Measurements from ENCODE around the gene NPC2.

DNA sequence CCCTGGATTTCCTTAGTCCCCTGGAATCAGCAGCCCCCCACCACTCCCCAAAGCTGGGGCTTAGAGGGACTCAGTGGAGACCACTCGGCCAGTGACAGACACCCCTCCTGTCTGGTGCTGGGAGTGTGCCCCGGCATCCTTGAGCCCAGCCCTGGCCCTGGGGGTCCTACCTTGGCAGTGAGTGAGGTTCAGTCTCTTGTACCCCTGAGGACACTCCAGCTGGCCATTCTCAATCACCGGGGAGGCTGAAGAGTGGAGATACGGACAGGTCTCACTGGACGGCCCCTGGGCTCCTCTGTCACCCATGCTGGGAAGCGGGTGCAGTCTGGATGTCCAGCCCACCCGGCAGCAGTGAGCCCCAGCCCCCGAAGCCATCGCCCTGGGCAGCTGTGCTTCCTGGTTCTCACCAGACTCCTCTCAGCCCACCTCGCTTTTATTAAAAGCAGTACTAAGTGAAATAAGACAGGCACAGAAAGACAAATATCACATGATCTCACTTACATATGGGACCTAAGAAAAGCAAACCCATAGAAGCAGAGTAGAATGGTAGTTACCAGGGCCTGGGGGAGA is 42.7 kb upstream of the NPC2 start:
- no peak for TF ChIP-seq POLR2A (IDR thresholded peaks at IDR 0.05; ENCODE audit: low read depth, low read length)
- TF ChIP-seq, protein P1, sequence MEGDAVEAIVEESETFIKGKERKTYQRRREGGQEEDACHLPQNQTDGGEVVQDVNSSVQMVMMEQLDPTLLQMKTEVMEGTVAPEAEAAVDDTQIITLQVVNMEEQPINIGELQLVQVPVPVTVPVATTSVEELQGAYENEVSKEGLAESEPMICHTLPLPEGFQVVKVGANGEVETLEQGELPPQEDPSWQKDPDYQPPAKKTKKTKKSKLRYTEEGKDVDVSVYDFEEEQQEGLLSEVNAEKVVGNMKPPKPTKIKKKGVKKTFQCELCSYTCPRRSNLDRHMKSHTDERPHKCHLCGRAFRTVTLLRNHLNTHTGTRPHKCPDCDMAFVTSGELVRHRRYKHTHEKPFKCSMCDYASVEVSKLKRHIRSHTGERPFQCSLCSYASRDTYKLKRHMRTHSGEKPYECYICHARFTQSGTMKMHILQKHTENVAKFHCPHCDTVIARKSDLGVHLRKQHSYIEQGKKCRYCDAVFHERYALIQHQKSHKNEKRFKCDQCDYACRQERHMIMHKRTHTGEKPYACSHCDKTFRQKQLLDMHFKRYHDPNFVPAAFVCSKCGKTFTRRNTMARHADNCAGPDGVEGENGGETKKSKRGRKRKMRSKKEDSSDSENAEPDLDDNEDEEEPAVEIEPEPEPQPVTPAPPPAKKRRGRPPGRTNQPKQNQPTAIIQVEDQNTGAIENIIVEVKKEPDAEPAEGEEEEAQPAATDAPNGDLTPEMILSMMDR (conservative IDR thresholded peaks at IDR 0.05; ENCODE audit: low read depth, low read length): no peak
- TF ChIP-seq NFE2L2 (IDR thresholded peaks at IDR 0.05; ENCODE audit: low read depth, low read length): no peak
- TF ChIP-seq MAFK (IDR thresholded peaks at IDR 0.05; ENCODE audit: low read depth, low read length): no peak
